Adrenal gland (tissue), 5 donors: Measurements from ENCODE around the gene KIAA1614.

Experiments
- POLR2A ChIP-seq, 2 donors: fragments of 450-650 bp; IDR thresholded peaks; one replicate each; pipeline ENCODE4 v1.6.1; 2017; ENCODE audit warnings: antibody characterized with exemption in 2 of 2, mild to moderate bottlenecking in 2 of 2, moderate library complexity in 1 of 2
- TF ChIP-seq, protein P1 (sequence below), 6 experiments: fragments of 450-650 bp in 4 of 6; fragments of 200-600 bp in 2 of 6; sonication (generic) in 1 of 6; IDR thresholded peaks; 1 replicate in 5 of 6; 2 replicates in 1 of 6; pipeline versions ENCODE4 v1.5.1 to v1.8.0; 2016 to 2021; ENCODE audit warnings: antibody characterized with exemption in 6 of 6, mild to moderate bottlenecking in 2 of 6, moderate library complexity in 1 of 6
- donor health status: DM: no; HTN: no; CAD: no.

DNA sequence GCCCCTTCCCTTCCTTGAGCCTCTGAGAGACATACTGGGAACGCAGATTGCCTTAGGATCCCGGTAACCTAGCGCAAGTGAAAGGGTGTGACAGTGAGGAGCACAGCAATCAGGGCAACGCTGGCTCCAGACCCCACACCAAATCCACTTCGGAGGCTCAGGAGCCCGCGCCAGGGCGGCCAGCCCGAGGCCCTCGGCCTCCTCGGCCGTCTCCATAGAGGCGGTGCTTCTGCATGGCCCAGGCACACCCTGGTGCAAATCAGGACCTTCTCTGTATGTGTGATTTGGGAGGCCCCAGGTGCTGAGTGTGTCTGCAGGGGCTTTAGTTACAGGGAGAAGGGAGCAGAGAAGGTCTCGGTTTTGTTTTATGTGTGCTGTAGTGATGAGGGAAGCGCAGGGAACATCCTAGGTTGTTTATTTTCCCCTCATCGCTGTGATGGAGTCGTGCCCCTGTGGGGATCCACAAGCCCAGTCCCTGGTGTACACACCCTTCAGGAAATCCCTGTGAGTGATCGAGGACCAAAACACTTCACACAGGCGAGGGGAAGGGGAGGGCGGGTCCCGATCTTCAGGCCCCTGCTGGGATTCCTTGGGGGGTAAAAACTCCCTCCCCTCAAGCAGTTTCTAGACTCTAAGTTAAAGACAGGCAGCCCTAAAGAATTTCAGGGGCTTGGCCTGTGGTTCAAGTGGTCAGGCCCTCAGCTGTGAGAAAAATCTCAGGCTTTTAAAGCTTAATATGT, 9.4 kb downstream of the KIAA1614 start:
- TF ChIP-seq POLR2A (IDR thresholded peaks at IDR 0.05) = no peak
- TF ChIP-seq, protein P1, sequence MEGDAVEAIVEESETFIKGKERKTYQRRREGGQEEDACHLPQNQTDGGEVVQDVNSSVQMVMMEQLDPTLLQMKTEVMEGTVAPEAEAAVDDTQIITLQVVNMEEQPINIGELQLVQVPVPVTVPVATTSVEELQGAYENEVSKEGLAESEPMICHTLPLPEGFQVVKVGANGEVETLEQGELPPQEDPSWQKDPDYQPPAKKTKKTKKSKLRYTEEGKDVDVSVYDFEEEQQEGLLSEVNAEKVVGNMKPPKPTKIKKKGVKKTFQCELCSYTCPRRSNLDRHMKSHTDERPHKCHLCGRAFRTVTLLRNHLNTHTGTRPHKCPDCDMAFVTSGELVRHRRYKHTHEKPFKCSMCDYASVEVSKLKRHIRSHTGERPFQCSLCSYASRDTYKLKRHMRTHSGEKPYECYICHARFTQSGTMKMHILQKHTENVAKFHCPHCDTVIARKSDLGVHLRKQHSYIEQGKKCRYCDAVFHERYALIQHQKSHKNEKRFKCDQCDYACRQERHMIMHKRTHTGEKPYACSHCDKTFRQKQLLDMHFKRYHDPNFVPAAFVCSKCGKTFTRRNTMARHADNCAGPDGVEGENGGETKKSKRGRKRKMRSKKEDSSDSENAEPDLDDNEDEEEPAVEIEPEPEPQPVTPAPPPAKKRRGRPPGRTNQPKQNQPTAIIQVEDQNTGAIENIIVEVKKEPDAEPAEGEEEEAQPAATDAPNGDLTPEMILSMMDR (IDR thresholded peaks at IDR 0.05) = no peak
